Calu3 (cell line): ENCODE measurements around the gene EPAS1. TPM values are rescaled to one million over a fixed set of nuclear protein-coding genes. Genes with fewer than 3 reads are reported as not detected.

Source experiments
- BruUV-seq: library from RNA; stranded (reverse); fragments of 400-500 nt; replicated peaks from 2 replicates; lab custom pipeline; 2021; lab: Mats Ljungman, UMichigan
- CTCF ChIA-PET: fragments of 300-600 bp; sonication (Branson Sonifier 250); formaldehyde crosslinking; loops from one replicate; lab custom pipeline; 2022; ENCODE audit warnings: antibody characterized with exemption; lab: Charles Lee
- DNase-seq: peaks from one replicate; pipeline ENCODE4 v3.0.0; 2022
- H3K27ac Mint-ChIP-seq: one replicate; pipeline ENCODE4 v1.8.0; 2022; ENCODE audit warnings: mixed read lengths; ENCODE audit not compliant: unreplicated experiment
- H3K27me3 Mint-ChIP-seq: one replicate; pipeline ENCODE4 v1.8.0; 2022; ENCODE audit warnings: mixed read lengths; ENCODE audit not compliant: unreplicated experiment
- H3K36me3 Mint-ChIP-seq: one replicate; pipeline ENCODE4 v1.8.0; 2022; ENCODE audit warnings: mild to moderate bottlenecking, moderate library complexity, mixed read lengths; ENCODE audit not compliant: insufficient read depth, unreplicated experiment
- H3K4me1 Mint-ChIP-seq: one replicate; pipeline ENCODE4 v1.8.0; 2022; ENCODE audit warnings: mild to moderate bottlenecking, low read depth, mixed read lengths; ENCODE audit not compliant: unreplicated experiment
- H3K4me3 Mint-ChIP-seq: one replicate; pipeline ENCODE4 v1.8.0; 2022; ENCODE audit warnings: mild to moderate bottlenecking, low read depth, moderate library complexity, mixed read lengths; ENCODE audit not compliant: unreplicated experiment
- H3K9me3 Mint-ChIP-seq: one replicate; pipeline ENCODE4 v1.8.0; 2022; ENCODE audit warnings: low read depth, mixed read lengths; ENCODE audit not compliant: unreplicated experiment
- CTCF ChIP-seq: fragments of 200-600 bp; IDR thresholded peaks from one replicate; pipeline ENCODE4 v1.8.0; 2022; ENCODE audit warnings: antibody characterized with exemption; ENCODE audit not compliant: unreplicated experiment
- intact Hi-C: fragments of 100-400 bp; cut with micrococcal nuclease; formaldehyde crosslinking; loops from one replicate; pipeline ENCODE4 v1.10.0; 2022; ENCODE audit not compliant: unreplicated experiment
- total RNA-seq: library from RNA; stranded (reverse); gene quantifications from 2 replicates; pipeline ENCODE4 v1.2.3, GENCODE V29; 2022

EPAS1 gene
- total RNA-seq, 1 experiment from 2014 or later = 18.5 TPM

GRCh38 chr2:46428911-46429436 is 131.8 kb downstream of the EPAS1 start:
- no peaks in the 10 kb centered on the region for H3K36me3 Mint-ChIP-seq
- intact Hi-C loops = no loop called here
- peaks cover 1% of the 10 kb centered on the region for H3K9me3 Mint-ChIP-seq
- CTCF ChIA-PET = no interaction called here
- H3K27me3 Mint-ChIP-seq = peaks cover 12% of the 10 kb centered on the region
- H3K4me3 Mint-ChIP-seq = no peak overlapping the region
- BruUV-seq = no TSS peak
- no peaks in the 10 kb centered on the region for H3K4me1 Mint-ChIP-seq
- H3K27ac Mint-ChIP-seq = no peak overlapping the region
- no peak for DNase-seq
- no peak for TF ChIP-seq CTCF

- Mint-ChIP-seq H3K4me1 (no peaks in the 10 kb centered on the region), H3K9me3 (peaks cover 2% of the 10 kb centered on the region), H3K27ac (no peak overlapping the region), H3K36me3 (no peaks in the 10 kb centered on the region), H3K27me3 (peaks cover 20% of the 10 kb centered on the region), H3K4me3 (no peak overlapping the region)
- CTCF ChIA-PET = interaction anchor here (0.6 kb wide), 1 partner anchor 289 kb away, joined by 3 read pairs; no protein-coding TSS in a partner anchor
- no peak for DNase-seq
- TF ChIP-seq CTCF = no peak
- no TSS peak for BruUV-seq
- intact Hi-C loops = no loop called here
These were observed 133.2 kb downstream of the EPAS1 start for GRCh38 chr2:46430413-46430812.

- DNase-seq = no peak
- intact Hi-C loops = no loop called here
- no TSS peak for BruUV-seq
- peaks cover 20% of the 10 kb centered on the region for H3K27me3 Mint-ChIP-seq
- TF ChIP-seq CTCF = no peak
- CTCF ChIA-PET = interaction anchor here (0.7 kb wide), 1 partner anchor 267 kb away, joined by 4 read pairs; no protein-coding TSS in a partner anchor
- no peaks in the 10 kb centered on the region for H3K36me3 Mint-ChIP-seq
- no peak overlapping the region for H3K27ac Mint-ChIP-seq
- peaks cover 2% of the 10 kb centered on the region for H3K9me3 Mint-ChIP-seq
- H3K4me3 Mint-ChIP-seq = no peak overlapping the region
- H3K4me1 Mint-ChIP-seq = no peaks in the 10 kb centered on the region
These were observed 133.8 kb downstream of the EPAS1 start for GRCh38 chr2:46430992-46431391.

GRCh38 chr2:46431481-46432235 is 134.5 kb downstream of the EPAS1 start:
- CTCF ChIA-PET = interaction anchor here (0.7 kb wide), 1 partner anchor 268 kb away, joined by 4 read pairs; no protein-coding TSS in a partner anchor
- H3K36me3 Mint-ChIP-seq = no peaks in the 10 kb centered on the region
- peaks cover 20% of the 10 kb centered on the region for H3K27me3 Mint-ChIP-seq
- BruUV-seq = no TSS peak
- no peak overlapping the region for H3K4me3 Mint-ChIP-seq
- peaks cover 2% of the 10 kb centered on the region for H3K9me3 Mint-ChIP-seq
- intact Hi-C loops = no loop called here
- no peak for DNase-seq
- no peak for TF ChIP-seq CTCF
- H3K4me1 Mint-ChIP-seq = no peaks in the 10 kb centered on the region
- H3K27ac Mint-ChIP-seq = no peak overlapping the region
